Transverse colon (tissue), 4 donors: ENCODE data around the gene PTPRO.

Source experiments
- CTCF ChIP-seq, 5 experiments: fragments of 200-600 bp in 3 of 5; fragments of 450-650 bp in 2 of 5; sonication (generic) in 3 of 5; IDR thresholded peaks; 1 replicate in 2 of 5; 2 replicates in 3 of 5; pipeline ENCODE4 v1.5.1; 2016 to 2017; ENCODE audit warnings: antibody characterized with exemption in 5 of 5, inconsistent platforms in 3 of 5, mild to moderate bottlenecking in 2 of 5, moderate library complexity in 1 of 5
- POLR2AphosphoS5 ChIP-seq, 3 donors: sonication (generic); formaldehyde crosslinking; IDR thresholded peaks; one replicate each; pipeline ENCODE4 v1.6.1; 2016; ENCODE audit warnings: antibody characterized with exemption in 3 of 3

GRCh38 chr12:15439459-15439858, 117.2 kb downstream of the PTPRO start:
- TF ChIP-seq CTCF (IDR thresholded peaks at IDR 0.05) (no peak), POLR2AphosphoS5 (IDR thresholded peaks at IDR 0.05) (no peak)
